Gastroesophageal sphincter (tissue), 4 donors: ENCODE data around the gene CACNA1A. TPM values are rescaled to one million over a fixed set of nuclear protein-coding genes. Genes with fewer than 3 reads are reported as not detected.
"Not testable (repeated sequence)": the region's sequence is repeated elsewhere in the genome, so short reads cannot be mapped to it uniquely, and the experiment has no call there.

Source experiments
- ATAC-seq: fragments of 150-250 bp; one replicate; pipeline ENCODE4 v1.9.1; 2016; ENCODE audit warnings: mild to moderate bottlenecking, moderate library complexity
- H3K27ac ChIP-seq, 4 donors: fragments of 200-600 bp; sonication (generic) in 3 of 4; 1 replicate in 3 of 4; 2 replicates in 1 of 4; pipeline ENCODE4 v1.5.1; 2016 to 2019
- H3K27me3 ChIP-seq: fragments of 200-600 bp; sonication (generic); one replicate; pipeline ENCODE4 v1.5.1; 2019
- H3K36me3 ChIP-seq, 2 donors: fragments of 200-600 bp; sonication (generic); one replicate each; pipeline ENCODE4 v1.5.1; 2019; ENCODE audit warnings: control low read depth in 1 of 2
- H3K4me1 ChIP-seq, 3 donors: fragments of 200-600 bp; sonication (generic); 1 replicate in 2 of 3; 2 replicates in 1 of 3; pipeline ENCODE4 v1.5.1; 2016 to 2019; ENCODE audit warnings: control low read depth in 2 of 3
- H3K4me3 ChIP-seq, 2 donors: fragments of 200-600 bp; sonication (generic); one replicate each; pipeline ENCODE4 v1.5.1; 2019; ENCODE audit warnings: mild to moderate bottlenecking in 1 of 2, moderate library complexity in 1 of 2
- H3K9me3 ChIP-seq, 3 donors: fragments of 200-600 bp; sonication (generic); one replicate each; pipeline ENCODE4 v1.5.1; 2017 to 2019; ENCODE audit warnings: control low read depth in 2 of 3
- EP300 ChIP-seq: sonication (generic); formaldehyde crosslinking; IDR thresholded peaks from one replicate; pipeline ENCODE4 v1.6.1; 2017; ENCODE audit warnings: antibody characterized with exemption, mild to moderate bottlenecking
- POLR2A ChIP-seq, 2 donors: fragments of 450-650 bp; IDR thresholded peaks; one replicate each; pipeline ENCODE4 v1.6.1; 2017; ENCODE audit warnings: antibody characterized with exemption in 2 of 2, mild to moderate bottlenecking in 2 of 2, moderate library complexity in 1 of 2
- POLR2AphosphoS5 ChIP-seq: sonication (generic); formaldehyde crosslinking; IDR thresholded peaks from one replicate; pipeline ENCODE4 v1.6.1; 2017; ENCODE audit warnings: antibody characterized with exemption
- WGBS, 2 donors: methylation state at CpG; one replicate each; pipeline ENCODE4 v1.1.5; 2018; ENCODE audit warnings: low coverage in 1 of 2; 5-methylcytosine and 5-hydroxymethylcytosine counted together
- total RNA-seq, 4 donors: library from RNA; depleted of rRNA; stranded (reverse); fragments of >200 nt; gene quantifications; one replicate each; pipeline ENCODE4 v1.1.0, GENCODE V29; 2016
- TF ChIP-seq, protein P1 (sequence below), 4 experiments: fragments of 200-600 bp in 2 of 4; fragments of 450-650 bp in 2 of 4; sonication (generic) in 1 of 4; IDR thresholded peaks; one replicate each; pipeline ENCODE4 v1.5.1; 2017 to 2019; ENCODE audit warnings: antibody characterized with exemption in 4 of 4, mild to moderate bottlenecking in 2 of 4, moderate library complexity in 2 of 4

The CACNA1A gene
- total RNA-seq, 4 donors from 2014 or later: 0.54 to 1.3 (median 0.93) TPM; not detected in 1

DNA sequence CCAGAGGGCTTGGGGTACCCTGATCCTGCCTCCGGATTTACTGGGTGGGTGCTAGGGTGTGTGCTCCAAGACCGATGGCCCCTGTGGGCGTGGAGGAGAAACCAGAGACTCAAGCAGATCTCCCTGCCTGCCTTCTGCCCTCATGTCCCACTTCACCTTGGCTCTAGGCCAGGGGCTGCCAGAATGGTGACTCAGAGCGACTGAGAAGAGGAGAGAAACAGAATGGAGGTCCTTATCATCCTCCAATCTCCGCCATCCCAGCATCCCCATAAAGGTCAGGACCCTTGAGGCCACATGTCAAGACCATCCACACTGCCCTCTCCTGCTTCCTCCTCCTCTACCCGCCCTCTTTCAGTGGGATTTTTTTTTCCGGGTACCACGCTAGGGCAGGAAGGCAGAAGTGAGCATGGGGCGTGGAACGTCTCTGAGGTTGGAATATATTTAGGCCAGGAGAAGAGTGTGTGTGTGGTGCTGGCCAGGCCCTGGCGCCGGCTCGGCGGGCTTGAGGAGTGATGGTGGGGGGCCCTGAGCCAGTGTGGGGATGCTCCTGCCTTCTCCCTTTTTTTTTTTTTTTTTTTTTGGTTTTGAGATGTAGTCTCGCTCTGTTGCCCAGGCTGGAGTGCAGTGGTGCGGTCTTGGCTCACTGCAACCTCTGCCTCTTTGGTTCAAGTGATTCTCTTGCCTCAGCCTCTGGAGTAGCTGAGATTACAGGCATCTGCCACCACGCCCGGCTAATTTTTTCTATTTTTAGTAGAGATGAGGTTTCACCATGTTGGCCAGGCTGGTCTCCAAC is 333.7 kb downstream of the CACNA1A start:
- Histone ChIP-seq H3K27me3 (no peaks in the 10 kb centered on the region), H3K27ac (peak overlapping the region in 3 of 4 donors; percentile 74 to 78 (median 77)), H3K4me3 (no peak overlapping the region), H3K36me3 (no peaks in the 10 kb centered on the region), H3K9me3 (no peaks in the 10 kb centered on the region), H3K4me1 (peaks cover 0 to 30% (median 16%) of the 10 kb centered on the region in 3 donors)
- TF ChIP-seq POLR2A (IDR thresholded peaks at IDR 0.05): no peak
- peak; percentile 47 for TF ChIP-seq POLR2AphosphoS5
- ATAC-seq: peak; percentile 31
- WGBS, 2 donors: 38 to 49% methylated on average over 4 to 11 of the region's 18 CpGs

DNA sequence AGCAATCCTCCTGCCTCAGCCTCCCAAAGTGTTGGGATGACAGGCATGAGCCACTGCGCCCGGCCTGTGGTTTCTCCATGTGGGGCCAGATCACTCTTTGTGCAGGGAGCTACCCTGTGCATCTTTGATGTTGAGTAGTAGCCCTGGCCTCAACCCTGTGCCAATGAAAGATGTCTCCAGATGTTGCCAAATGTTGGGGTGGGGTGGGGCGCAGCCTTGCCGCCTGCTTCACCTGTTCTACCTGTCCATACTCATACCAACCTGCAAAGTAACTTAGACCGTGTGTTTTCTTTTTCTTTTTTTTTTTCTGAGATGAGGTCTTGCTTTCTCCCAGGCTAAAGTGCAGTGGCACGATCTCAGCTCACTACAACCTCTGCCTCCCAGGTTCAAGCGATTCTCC is 335.1 kb downstream of the CACNA1A start:
- 88 to 89% methylated on average over 5 of the region's 7 CpGs for WGBS, 2 donors
- H3K27ac ChIP-seq: no peak overlapping the region
- H3K4me1 ChIP-seq: peaks cover 0 to 44% (median 16%) of the 10 kb centered on the region in 3 donors
- H3K36me3 ChIP-seq: no peaks in the 10 kb centered on the region
- ATAC-seq: no peak
- TF ChIP-seq POLR2A (IDR thresholded peaks at IDR 0.05) (no peak), POLR2AphosphoS5 (no peak), EP300 (no peak)
- TF ChIP-seq, protein P1, sequence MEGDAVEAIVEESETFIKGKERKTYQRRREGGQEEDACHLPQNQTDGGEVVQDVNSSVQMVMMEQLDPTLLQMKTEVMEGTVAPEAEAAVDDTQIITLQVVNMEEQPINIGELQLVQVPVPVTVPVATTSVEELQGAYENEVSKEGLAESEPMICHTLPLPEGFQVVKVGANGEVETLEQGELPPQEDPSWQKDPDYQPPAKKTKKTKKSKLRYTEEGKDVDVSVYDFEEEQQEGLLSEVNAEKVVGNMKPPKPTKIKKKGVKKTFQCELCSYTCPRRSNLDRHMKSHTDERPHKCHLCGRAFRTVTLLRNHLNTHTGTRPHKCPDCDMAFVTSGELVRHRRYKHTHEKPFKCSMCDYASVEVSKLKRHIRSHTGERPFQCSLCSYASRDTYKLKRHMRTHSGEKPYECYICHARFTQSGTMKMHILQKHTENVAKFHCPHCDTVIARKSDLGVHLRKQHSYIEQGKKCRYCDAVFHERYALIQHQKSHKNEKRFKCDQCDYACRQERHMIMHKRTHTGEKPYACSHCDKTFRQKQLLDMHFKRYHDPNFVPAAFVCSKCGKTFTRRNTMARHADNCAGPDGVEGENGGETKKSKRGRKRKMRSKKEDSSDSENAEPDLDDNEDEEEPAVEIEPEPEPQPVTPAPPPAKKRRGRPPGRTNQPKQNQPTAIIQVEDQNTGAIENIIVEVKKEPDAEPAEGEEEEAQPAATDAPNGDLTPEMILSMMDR (IDR thresholded peaks at IDR 0.05): no peak
- H3K27me3 ChIP-seq: no peaks in the 10 kb centered on the region
- H3K4me3 ChIP-seq: no peak overlapping the region
- H3K9me3 ChIP-seq: no peaks in the 10 kb centered on the region

DNA sequence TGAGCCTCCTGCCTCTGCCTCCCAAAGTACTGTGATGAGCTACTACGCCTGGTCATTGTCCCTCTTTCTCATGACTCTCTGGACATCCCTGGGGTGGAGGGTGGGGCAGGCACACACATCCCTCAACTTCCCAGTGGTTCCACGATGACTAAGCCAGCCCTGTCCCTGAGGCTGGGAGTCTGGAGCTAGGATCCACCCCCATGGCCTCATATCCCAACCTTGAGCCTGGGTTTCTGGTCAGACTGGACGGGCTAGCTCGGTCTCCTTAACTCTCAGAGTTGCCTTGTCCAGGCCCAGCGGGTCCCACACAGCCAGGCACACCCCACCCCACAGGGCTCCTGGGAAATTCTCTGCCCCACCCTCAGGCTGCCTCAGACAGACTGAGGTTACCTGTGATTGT is 336.5 kb downstream of the CACNA1A start:
- Histone ChIP-seq H3K27me3 (no peaks in the 10 kb centered on the region), H3K36me3 (no peaks in the 10 kb centered on the region), H3K4me3 (no peak overlapping the region), H3K27ac (peak overlapping the region in 2 of 4 donors; percentile 22 to 44), H3K9me3 (no peaks in the 10 kb centered on the region), H3K4me1 (peaks cover 0 to 55% (median 20%) of the 10 kb centered on the region in 3 donors)
- TF ChIP-seq EP300: no peak
- TF ChIP-seq, protein P1 (IDR thresholded peaks at IDR 0.05): no peak
- ATAC-seq: no peak
- WGBS, 2 donors: 50% methylated on average over 2 of the region's 5 CpGs; no CpG with 5 or more reads in 1 of the 2 donors

DNA sequence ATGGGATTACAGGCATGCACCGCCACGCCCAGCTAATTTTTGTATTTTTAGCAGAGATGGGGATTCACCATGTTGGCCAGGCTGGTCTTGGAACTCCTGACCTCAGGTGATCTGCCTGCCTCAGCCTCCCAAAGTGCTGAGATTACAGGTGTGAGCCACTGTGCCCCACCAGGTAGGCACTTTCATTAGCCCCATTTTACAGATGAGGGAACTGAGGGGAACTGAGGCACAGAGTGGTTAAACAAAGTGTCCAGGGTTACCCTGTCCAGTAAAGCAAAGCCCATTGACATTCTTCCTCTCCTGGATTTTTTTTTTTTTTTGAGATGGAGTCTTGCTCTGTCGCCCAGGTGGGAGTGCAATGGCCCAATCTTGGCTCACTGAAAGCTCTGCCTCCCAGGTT is 340.1 kb downstream of the CACNA1A start:
- not testable (repeated sequence) for ATAC-seq, H3K4me3 ChIP-seq, H3K27me3 ChIP-seq, H3K36me3 ChIP-seq, H3K9me3 ChIP-seq
- H3K4me1 ChIP-seq: peaks cover 0 to 72% (median 38%) of the 10 kb centered on the region in 3 donors
- 100% methylated on average over 1 to 3 of the region's 3 CpGs for WGBS, 2 donors
- H3K27ac ChIP-seq: peak overlapping the region in 3 of 4 donors; percentile 90 to 93 (median 91)

DNA sequence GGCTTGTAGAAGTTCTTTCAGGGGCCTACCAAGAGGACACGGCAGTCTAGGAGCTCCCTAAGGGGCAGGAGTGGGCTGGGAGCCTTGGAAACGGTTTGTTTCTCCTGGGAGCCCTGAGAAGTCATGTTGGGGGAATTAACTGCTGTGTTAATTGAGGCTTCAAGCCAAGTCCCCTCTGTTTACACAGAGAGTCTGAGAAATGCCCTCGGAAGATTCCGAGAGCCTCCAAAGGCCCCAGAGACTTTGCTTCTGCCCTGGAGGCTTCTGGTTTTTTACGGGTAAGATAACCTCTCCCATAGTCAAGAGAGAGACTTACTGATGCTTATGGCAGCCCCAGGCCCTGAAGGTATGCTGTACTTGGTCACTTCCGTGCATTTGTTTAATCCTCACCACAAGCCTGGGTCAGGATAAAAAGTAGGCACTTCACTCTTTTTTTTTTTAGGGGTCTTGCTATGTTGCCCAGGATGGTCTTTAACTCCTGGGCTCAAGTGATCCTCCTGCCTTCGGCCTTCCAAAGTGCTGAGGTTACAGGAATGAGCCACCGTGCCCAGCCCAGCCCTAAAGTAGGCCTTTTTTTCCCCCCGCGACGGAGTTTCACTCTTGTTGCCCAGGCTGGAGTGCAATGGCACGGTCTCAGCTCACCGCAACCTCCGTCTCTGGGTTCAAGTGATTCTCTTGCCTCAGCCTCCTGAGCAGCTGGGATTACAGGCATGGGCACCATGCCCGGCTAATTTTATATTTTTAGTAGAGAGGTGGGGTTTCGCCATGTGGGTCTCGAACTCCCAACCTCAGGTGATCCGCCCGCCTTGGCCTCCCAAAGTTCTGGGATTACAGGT is 340.9 kb downstream of the CACNA1A start:
- Histone ChIP-seq H3K9me3 (no peaks in the 10 kb centered on the region), H3K36me3 (no peaks in the 10 kb centered on the region), H3K4me3 (no peak overlapping the region), H3K4me1 (peaks cover 0 to 72% (median 38%) of the 10 kb centered on the region in 3 donors), H3K27ac (peak overlapping the region; percentile 74 to 94 (median 93)), H3K27me3 (no peaks in the 10 kb centered on the region)
- TF ChIP-seq EP300: no peak
- WGBS, 2 donors: 16 to 83% methylated on average over 2 to 9 of the region's 19 CpGs
- ATAC-seq: no peak

DNA sequence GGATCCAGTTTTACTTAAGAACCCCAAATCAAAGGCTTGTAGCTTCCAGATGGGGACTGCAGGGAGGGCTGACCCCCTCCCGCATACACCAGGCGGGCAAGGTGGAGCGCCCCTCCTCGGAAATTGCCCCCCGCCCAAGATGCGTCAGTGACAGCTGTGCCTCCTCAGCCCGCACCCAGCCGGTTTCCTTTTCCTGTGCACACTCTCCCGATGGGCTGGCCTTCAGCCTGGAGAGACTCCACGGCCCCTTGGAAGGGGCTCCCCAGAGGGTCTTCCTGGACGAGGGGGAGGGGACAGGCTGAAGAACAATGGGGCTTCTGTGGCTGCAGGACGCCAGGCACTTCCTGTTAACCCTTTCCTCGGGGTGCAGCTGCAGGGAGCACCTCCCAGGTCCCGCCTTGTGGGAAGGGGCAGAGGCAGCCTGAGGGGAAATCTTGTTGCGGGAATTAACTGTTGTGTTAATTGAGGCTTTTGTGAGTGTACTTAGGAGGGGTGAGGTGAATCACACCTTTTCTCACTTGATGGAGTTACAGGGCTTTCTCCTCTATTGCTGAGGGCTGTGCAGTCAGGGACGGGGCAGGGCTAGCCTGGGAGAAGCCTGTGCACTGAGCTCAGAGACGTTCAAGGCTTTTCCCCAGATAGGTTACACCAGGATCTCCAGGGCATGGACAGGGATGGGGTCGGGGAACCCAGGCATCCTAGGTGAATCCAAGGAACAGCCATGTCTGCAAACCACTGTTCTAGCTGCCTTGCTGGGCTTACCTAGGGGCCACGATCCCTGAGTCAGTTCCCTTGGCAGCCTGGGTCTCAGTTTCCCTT is 341.7 kb downstream of the CACNA1A start:
- 80% methylated on average over 1 of the region's 19 CpGs; no CpG with 5 or more reads in 1 of the 2 donors for WGBS, 2 donors
- peaks cover 0 to 72% (median 38%) of the 10 kb centered on the region in 3 donors for H3K4me1 ChIP-seq
- TF ChIP-seq EP300 (no peak), POLR2AphosphoS5 (peak; percentile 28), POLR2A (IDR thresholded peaks at IDR 0.05) (no peak)
- TF ChIP-seq, protein P1 (IDR thresholded peaks at IDR 0.05): no peak
- ATAC-seq: no peak
- no peaks in the 10 kb centered on the region for H3K27me3 ChIP-seq
- H3K36me3 ChIP-seq: no peaks in the 10 kb centered on the region
- no peaks in the 10 kb centered on the region for H3K9me3 ChIP-seq
- peak overlapping the region; percentile 74 to 94 (median 93) for H3K27ac ChIP-seq
- peak overlapping the region in 1 of 2 donors; percentile 52 for H3K4me3 ChIP-seq
